GM21619 (cell line): ENCODE data around the gene FLNB.

Experiments
- ATAC-seq: cut with Tn5 transposase; IDR thresholded peaks from one replicate; pipeline ENCODE4 v1.9.1; 2021; ENCODE audit not compliant: unreplicated experiment

The FLNB gene

DNA sequence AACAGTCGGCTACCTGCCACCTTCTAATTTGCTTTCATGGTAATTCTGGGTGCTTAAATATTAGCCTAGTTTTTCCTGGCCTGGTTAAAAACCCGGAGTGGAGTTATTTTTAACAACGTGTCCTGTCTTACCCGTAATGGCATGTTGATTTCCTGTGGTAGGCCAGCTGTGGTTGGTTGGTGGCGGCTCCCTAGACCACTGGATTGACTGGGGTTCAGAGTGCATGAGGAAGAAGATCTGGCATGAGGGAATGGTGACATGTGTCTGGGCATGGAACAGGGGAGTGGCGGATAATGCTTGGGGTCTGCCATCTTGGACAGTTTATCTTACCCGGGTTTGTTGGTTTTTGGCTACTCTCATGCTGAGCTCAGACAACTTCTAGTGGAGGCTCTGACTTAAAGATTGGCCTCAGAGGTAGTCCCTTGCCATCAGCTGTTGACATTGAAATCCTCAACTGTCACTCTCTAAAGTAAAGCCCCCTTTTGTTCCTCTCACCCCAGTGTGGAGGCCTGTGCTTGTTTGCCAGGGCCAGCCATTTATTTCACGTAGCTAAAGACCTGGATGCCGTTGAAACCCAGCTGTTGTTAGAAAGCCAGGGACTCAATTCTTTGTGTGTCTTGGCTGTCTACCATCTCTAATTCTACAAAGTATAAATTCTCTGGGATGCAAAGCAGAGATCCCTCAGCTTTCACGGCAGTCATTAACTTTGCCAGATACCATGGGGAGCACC is 121.0 kb downstream of the FLNB start:
- ATAC-seq: no peak

DNA sequence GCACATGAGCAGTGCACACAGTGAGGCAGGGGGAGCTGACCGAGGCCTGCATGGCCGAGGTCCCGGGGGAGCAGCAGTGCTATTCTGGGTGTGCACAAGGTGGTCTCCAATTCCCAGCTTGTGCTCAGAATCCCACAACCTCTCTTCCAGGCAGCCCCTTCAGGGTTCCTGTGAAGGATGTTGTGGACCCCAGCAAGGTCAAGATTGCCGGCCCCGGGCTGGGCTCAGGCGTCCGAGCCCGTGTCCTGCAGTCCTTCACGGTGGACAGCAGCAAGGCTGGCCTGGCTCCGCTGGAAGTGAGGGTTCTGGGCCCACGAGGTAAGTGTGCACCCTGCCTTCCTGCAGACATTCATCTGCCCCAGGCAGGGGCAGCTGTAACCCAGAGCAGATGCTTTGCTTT is 122.4 kb downstream of the FLNB start:
- ATAC-seq: no peak

DNA sequence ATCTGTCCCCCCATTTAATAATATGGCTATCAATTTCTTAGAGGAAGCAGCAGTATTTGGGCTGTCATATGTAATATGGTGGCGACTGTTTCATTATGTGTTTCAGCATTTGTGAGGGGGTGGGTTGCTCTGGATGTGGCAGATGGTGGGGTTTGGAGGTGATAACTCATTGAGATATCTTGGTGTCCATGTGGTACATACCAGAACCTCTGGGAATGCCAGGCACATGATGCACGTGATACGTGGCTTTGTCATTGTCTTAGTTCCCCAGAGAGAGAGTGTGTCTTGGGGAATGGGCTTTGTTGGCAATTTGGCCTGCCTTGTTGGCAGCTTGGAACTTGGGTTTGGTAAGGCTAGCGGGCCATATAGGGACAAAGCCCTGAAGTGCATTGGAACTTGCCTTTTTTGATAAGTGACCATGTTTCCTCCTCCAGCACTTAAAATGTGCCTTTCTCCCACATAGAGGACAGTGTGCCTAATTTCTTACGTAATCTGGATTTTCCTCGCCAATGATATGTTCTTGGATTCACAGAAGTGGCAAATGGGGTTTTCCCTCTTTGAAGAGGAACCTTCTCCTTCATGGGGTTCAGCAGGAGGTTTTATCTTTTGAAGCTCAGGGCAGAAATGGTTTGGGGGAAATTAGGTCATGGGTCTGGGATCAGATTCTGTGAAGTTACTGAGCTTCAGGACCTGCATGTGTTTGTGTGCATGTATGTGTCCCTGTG is 123.0 kb downstream of the FLNB start:
- ATAC-seq: no peak

DNA sequence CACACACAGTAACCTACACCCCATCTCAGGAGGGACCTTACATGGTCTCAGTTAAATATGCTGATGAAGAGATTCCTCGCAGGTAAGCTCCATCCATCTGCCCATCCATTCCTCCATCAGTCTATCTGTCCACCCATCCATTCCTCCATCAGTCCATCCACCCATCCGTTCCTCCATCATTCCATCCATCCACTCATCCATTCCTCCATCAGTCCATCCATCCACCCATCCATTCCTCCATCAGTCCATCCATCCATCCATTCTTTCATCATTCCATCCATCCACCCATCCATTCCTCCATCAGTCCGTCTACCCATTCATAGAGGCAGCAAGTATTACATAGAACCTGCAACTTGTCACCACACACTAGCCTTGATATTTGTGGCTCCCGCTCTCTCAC is 124.6 kb downstream of the FLNB start:
- no peak for ATAC-seq

DNA sequence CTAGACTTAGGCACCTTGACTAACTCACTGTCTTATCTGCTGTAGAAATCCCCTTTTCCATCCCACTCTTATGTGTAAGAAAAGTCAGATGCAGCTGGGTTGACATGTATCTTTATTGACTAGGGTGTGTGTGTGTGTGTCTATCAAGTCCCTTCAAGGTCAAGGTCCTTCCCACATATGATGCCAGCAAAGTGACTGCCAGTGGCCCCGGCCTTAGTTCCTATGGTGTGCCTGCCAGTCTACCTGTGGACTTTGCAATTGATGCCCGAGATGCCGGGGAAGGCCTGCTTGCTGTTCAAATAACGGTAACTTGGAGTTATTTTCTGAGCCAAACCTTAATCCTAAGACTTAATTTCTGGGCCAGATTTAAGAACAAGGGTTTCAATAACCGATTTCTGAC is 126.2 kb downstream of the FLNB start:
- no peak for ATAC-seq

DNA sequence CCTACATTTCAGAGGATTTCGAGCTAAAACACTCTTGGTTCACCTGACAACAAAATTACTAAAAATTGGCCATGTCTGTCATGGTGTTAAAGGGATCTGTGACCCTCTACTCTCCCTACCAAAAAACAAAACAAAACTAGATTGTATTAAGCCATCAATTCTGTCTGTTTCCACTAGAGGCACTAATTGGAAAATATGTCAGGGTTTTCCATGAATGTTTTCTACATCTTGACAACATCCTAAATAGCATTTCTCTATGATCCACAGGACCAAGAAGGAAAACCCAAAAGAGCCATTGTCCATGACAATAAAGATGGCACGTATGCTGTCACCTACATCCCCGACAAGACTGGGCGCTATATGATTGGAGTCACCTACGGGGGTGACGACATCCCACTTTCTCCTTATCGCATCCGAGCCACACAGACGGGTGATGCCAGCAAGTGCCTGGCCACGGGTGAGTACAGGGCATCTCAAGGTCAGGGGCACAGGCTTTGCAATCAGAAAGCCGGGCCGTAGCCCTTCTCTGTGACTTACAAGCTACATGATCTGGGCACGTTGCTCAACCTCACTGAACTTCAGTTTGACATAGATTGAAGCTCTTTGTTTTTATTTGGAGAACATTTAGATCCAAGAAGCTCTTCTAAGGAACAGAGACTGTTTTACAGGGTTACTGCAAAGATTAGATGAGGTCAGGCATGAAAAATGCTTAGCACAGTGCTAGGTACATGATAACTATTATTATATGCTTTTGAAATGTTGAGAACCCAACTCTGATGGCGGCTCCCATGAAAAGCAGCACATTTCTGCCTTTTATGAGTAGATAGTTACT is 127.7 kb downstream of the FLNB start:
- ATAC-seq: no peak

DNA sequence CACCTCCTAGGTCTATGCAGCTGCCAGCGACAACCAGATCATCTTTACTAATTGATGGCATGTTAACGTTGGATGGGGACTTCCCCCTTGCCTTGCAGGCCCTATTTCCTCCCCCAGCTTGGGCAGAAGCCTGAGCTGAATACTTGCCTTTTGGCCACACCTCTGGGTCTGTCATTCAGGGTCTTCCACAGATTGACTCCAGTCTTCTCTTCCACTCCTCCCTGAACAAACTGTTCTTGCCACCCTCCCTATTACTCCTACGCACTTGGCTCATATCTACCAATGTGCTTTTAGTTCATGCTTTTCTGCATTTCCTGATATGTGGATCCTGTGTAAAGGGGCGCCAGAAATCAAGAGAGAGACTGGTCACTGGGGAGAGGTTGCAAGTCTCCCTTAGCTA is 129.1 kb downstream of the FLNB start:
- no peak for ATAC-seq

DNA sequence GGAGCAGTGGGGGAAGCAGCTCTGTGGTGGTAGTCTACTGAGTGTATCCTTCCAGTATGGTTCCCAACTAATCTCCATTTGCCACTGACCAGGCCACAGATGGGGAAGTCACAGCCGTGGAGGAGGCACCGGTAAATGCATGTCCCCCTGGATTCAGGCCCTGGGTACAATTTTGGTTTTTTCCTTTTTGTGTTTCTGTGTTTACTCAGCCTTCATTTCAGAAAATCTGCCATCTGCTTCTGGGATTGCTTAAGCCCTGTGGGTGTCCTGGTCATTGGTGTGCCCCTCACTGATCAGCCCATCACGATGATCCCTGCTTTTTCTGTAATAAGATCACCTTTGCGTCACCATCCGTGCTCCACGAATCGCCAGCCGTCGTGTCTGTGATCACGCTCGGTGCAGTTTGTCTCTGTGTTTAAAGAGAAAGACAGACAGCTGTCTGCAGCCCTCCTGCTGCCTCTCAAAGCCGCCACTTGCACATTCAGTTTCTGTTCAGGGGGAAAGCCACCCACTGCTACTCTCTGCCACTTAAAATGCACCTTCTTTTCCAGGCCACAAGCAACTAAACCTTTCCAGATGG is 133.6 kb downstream of the FLNB start:
- no peak for ATAC-seq

DNA sequence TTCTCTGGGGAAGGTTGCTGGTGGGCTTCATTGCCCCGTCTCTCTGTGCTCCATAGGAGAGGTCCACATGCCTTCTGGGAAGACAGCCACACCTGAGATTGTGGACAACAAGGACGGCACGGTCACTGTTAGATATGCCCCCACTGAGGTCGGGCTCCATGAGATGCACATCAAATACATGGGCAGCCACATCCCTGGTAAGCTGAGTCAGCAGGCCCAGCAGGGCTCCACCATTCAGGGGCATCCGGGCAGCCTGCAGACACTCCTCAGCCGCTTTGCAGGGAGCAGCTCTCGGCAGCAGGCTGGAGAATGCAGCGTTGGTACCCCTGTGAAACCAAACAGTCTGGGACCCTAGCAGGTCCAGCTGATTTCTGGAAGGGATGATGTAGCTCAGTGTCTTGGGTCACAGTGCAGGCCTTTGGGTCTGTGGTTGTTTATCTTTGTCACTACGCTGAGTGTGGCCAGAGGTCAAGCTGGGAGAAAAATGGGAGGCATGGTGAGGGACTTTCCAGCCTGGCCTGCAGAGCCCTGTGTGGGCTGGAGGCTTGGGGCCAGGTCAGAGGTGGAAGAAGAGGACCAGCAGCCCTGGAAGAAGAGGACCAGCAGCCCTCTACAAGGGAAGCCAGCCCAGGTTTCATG is 135.3 kb downstream of the FLNB start:
- ATAC-seq: no peak

DNA sequence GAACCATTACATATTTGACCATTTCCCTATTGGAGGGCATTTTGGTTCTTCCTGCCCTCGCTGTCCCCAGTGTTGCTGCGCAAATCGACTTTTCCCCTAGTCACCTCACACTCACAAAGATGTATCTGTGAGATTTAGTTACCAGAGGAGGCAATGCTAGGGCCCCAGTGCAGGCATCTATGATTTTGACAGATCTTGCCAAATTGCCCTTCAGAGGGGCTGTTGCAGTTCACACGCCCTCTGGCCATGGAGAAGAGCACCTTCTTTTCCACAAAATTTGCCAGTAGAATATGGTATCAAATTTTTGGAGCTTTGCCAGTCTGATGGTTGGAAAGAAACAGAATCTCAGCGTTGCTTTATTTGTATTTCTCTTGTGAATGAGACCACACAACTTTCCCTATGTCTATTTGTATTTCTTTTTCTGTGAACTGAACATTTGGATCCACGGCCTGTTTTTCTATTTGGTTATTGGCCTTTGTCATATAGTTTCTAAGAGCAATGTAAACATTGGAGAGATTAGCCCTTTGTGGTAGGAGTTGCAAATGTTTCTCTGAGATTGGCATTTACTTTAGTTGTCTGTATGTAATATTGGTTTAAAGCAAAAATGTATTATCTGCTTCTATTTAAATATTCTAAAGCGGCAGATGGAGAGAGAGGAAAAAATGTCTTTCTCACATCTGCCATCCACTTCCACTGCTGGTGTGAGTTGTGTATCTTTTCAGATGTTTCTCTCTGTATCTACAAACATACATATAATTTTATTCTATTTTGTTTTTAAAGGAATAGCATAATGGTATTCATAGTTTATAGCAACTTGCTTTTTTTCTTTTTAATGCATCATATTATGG is 136.5 kb downstream of the FLNB start:
- no peak for ATAC-seq

DNA sequence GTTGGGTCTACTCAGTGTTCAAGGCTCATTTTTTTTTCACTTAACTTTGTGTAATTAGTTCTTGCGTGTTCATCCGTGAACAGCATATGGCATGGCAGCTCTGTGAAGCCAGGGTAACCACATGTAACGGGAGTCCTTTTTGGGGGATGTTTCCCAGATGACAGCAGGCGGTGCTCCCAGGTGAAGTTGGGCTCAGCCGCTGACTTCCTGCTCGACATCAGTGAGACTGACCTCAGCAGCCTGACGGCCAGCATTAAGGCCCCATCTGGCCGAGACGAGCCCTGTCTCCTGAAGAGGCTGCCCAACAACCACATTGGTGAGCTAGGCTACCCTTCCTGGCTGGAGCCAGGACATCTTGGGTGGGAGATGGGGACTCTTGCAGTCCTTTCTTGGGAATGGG is 139.8 kb downstream of the FLNB start:
- ATAC-seq: no peak

DNA sequence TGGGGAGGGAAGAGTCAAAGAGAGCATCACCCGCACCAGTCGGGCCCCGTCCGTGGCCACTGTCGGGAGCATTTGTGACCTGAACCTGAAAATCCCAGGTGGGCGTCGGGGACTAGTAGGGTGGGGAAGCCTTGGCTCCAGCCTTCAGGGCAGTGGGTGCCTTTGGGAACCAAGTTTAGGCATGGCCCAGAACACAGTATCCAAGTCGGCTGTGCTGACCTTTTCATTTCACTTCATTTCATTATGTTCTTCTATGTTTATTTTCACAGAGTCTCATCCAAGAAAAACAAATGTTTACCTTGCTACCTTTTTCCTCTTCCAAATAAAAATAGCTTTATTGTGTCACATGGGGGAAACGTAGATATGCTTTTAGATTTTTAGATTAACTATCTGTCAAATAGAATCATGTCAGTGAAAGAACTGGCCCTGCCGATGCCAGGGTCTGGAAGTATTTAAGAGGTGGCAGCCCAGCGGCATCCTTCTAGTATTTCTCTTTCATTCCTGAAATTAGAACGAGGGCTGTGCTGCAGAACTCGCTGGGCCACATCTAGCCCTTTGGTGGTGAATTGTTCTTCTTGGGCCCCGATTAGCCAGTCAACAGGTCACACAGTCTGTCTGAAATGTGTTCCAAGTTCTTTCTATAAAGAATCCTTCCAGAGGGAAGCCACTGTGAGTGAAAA is 142.0 kb downstream of the FLNB start:
- no peak for ATAC-seq

DNA sequence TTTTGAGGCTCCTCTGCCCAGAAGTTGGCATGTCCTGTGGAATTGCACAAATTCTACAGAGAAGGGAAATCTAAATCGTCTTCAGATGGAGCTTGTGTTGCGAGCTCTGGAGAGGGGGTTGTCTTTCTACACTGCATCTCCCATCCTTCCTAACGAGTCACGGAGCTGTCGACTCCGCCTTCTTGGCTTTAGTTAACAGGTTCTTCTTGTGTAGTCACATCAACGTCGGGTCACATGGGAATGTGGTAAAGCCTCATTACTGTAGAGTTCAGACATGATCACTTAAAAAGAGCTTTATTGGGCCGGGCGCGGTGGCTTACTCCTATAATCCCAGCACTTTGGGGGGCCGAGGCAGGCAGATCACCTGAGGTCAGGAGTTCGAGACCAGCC is 142.6 kb downstream of the FLNB start:
- ATAC-seq: no peak

DNA sequence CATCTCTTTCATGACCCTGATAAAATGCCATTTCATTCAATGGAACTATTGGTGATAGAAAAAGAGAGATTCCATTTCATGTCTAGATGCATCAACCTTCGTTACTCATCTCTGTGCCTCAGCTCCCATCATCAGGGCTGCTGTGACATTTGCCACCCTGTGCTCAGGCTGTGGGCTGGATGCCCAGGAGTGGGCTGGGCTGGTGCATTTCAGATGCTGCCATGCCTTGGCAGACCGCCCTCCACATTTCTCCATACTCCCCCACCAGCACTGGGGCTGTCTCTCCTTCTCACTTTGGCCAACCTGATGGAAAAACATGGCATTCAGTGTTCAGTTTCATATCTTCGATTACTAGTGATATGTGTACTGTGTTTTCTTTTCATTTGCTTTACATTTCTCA is 143.4 kb downstream of the FLNB start:
- ATAC-seq: no peak

DNA sequence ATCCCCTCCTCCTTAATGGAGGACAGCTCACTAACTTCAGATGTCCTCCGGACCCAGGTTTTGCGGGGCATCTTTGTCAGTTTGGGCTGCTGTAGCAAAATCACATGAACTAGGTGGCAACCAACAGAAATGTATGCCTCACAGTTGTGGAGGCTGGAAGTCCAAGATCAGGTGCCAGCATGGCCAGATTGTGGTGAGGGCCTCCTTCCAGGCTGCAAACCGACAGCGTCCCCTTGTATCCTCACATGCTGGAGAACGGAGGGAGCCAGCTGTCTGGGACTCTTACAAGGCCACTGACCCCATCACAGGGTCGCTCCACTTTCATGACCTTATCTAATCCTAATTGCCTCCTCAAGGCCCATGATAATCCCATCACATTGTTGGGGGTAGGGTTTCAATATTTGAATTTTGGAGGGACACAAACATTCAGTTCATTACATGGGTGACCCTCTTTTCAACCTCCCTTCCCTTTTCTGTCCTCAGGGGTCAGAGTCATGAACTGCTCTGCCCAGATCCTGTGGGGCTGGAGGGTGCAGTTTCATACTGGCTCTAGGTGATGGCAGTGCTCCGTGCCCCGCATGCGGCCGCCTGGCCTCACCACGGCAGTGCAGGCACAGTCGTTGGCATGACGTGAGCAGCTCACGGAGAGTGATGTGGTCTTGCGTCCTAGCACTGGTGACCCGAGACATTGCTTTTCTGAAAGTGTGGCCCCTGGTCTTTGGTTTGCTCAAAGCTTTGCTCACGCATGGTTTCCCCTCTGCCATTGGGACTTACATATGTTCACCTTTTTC is 144.2 kb downstream of the FLNB start:
- ATAC-seq: no peak

DNA sequence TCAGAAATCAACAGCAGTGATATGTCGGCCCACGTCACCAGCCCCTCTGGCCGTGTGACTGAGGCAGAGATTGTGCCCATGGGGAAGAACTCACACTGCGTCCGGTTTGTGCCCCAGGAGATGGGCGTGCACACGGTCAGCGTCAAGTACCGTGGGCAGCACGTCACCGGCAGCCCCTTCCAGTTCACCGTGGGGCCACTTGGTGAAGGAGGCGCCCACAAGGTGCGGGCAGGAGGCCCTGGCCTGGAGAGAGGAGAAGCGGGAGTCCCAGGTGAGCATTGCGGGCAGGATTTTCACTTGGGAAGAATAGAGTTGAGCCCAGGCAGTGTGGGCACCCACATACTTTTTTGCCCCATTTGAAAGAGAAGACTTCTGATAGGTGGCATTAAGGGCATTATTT is 145.1 kb downstream of the FLNB start:
- ATAC-seq: no peak

DNA sequence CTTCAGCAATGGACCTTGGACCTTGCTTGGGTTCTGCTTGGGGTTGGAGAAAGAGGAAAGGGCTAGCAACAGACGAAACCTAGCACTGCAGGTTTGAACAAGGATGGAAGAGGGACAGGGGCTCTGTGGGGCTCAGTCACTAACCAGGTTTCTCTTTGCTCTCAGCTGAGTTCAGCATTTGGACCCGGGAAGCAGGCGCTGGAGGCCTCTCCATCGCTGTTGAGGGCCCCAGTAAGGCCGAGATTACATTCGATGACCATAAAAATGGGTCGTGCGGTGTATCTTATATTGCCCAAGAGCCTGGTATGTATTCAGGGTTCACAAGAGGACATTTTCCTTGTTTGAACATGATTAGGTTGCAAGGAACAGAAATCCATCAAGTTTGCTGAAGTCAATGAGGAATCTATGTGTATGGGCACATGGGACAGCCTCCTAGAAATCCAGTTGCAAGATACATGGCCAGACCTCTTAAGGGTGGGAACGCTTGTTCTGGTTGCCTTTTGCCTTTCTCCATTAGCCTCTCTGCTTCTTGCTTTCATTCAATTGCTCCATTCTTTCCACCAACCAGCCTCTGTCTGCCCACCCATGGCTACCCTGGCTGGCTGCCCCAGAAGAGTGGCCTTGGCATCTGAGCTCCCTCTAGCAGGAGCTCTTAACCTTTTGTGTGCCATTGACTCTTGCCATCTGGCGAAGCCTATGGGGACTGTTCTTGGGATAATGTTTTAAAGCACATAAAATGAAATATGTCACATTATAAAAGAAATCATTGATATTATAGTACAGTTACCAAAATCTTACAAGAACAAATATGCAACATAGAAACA is 146.6 kb downstream of the FLNB start:
- ATAC-seq: no peak

DNA sequence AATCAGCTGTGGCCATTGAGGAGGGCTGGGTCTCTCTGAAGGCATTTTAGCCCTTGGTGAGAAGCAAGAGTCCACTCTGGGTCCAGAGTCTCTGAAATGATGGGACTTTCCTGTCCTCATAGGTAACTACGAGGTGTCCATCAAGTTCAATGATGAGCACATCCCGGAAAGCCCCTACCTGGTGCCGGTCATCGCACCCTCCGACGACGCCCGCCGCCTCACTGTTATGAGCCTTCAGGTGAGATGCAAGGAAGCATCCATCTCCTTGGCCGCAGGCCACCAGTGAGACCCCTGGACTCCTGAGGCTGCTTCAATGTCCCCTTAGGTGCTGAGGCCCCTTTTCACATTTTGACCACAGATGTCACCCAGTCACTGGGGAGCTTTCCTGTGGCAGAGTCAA is 147.6 kb downstream of the FLNB start:
- ATAC-seq: no peak
